SK-N-SH (cell line): Measurements from ENCODE around the gene MBTPS2. TPM values are rescaled to one million over a fixed set of nuclear protein-coding genes. Genes with fewer than 3 reads are reported as not detected.

Source experiments
- CTCF ChIA-PET: fragments of 300-600, 350-600 bp; formaldehyde crosslinking; extraction: SDS; loops from one replicate; lab custom pipeline; 2021; lab: Yijun Ruan, JAX
- POLR2A ChIA-PET: fragments of 350-600 bp; sonication (Branson Sonifier 250); formaldehyde crosslinking; extraction: SDS; loops from one replicate; lab custom pipeline; 2020; ENCODE audit warnings: antibody characterized with exemption, inconsistent platforms; lab: Yijun Ruan, JAX
- DNase-seq: peaks from one replicate; pipeline ENCODE4 v3.0.0; 2012
- H2AFZ ChIP-seq: fragments of 200-600 bp; sonication (generic); 2 replicates; pipeline ENCODE4 v1.8.1; 2016; ENCODE audit warnings: antibody characterized with exemption, mild to moderate bottlenecking, low read depth
- H3F3A ChIP-seq: fragments of 200-600 bp; sonication (generic); replicated peaks from 2 replicates; pipeline ENCODE3; 2016; ENCODE audit warnings: antibody characterized with exemption, mild to moderate bottlenecking; ENCODE audit not compliant: insufficient read depth
- H3K27ac ChIP-seq, 2 experiments: fragments of 200-500 bp in 1 of 2; fragments of 200-600 bp in 1 of 2; sonication (Bioruptor generic) in 1 of 2; sonication (generic), shearing (Covaris generic) in 1 of 2; 2 replicates each; pipeline versions ENCODE4 v1.5.1 to v1.6.1; 2014 to 2016; ENCODE audit warnings: low read depth in 2 of 2, inconsistent platforms in 1 of 2, low read length in 1 of 2, mild to moderate bottlenecking in 1 of 2, mixed read lengths in 1 of 2
- H3K27me3 ChIP-seq: fragments of 200-600 bp; sonication (generic), shearing (Covaris generic); 2 replicates; pipeline ENCODE4 v1.6.1; 2016; ENCODE audit warnings: mixed run types; ENCODE audit not compliant: insufficient read depth
- H3K36me3 ChIP-seq, 2 experiments: fragments of 200-500 bp in 1 of 2; fragments of 200-600 bp in 1 of 2; sonication (Bioruptor generic) in 1 of 2; sonication (generic) in 1 of 2; replicated peaks in 1 of 2; 2 replicates each; pipeline versions ENCODE3 to v1.5.1; 2014 to 2016; ENCODE audit warnings: low read length in 1 of 2, mild to moderate bottlenecking in 1 of 2; ENCODE audit not compliant: insufficient read depth in 2 of 2, control insufficient read depth in 1 of 2
- H3K4me1 ChIP-seq, 2 experiments: fragments of 200-500 bp in 1 of 2; fragments of 200-600 bp in 1 of 2; sonication (Bioruptor generic) in 1 of 2; sonication (generic), shearing (Covaris generic) in 1 of 2; 2 replicates each; pipeline versions ENCODE4 v1.5.1 to v1.6.1; 2014 to 2016; ENCODE audit warnings: low read depth in 1 of 2, low read length in 1 of 2, mixed run types in 1 of 2; ENCODE audit not compliant: insufficient read depth in 2 of 2, control insufficient read depth in 1 of 2
- H3K4me2 ChIP-seq: fragments of 200-600 bp; sonication (generic), shearing (Covaris generic); 2 replicates; pipeline ENCODE4 v1.6.1; 2017; ENCODE audit warnings: mixed run types
- H3K4me3 ChIP-seq, 2 experiments: fragments of 200-500 bp in 1 of 2; fragments of 200-600 bp in 1 of 2; sonication (Bioruptor generic) in 1 of 2; sonication (generic), shearing (Covaris generic) in 1 of 2; 2 replicates each; pipeline versions ENCODE4 v1.5.1 to v1.8.1; 2014 to 2016; ENCODE audit warnings: low read depth in 2 of 2, inconsistent platforms in 1 of 2, low read length in 1 of 2, mild to moderate bottlenecking in 1 of 2, mixed read lengths in 1 of 2, moderate library complexity in 1 of 2
- H3K79me2 ChIP-seq: fragments of 200-600 bp; sonication (generic); 2 replicates; pipeline ENCODE4 v1.8.1; 2017; ENCODE audit warnings: mild to moderate bottlenecking; ENCODE audit not compliant: insufficient read depth
- H3K9ac ChIP-seq: fragments of 200-600 bp; sonication (generic); 2 replicates; pipeline ENCODE4 v1.6.1; 2017; ENCODE audit warnings: mixed run types
- H3K9me2 ChIP-seq: fragments of 200-600 bp; sonication (generic); 2 replicates; pipeline ENCODE4 v1.6.1; 2017; ENCODE audit warnings: mixed run types
- H3K9me3 ChIP-seq: fragments of 200-600 bp; sonication (generic); 2 replicates; pipeline ENCODE4 v1.6.1; 2017; ENCODE audit warnings: mixed run types, mild to moderate bottlenecking, moderate library complexity
- H4K20me1 ChIP-seq: fragments of 200-600 bp; sonication (generic); 2 replicates; pipeline ENCODE4 v1.6.1; 2017; ENCODE audit warnings: mild to moderate bottlenecking, mixed run types; ENCODE audit not compliant: insufficient read depth
- ELF1 ChIP-seq: IDR thresholded peaks from 2 replicates; pipeline ENCODE4 v1.4.0; 2012
- FOSL2 ChIP-seq: IDR thresholded peaks from 2 replicates; pipeline ENCODE4 v1.4.0; 2012; ENCODE audit warnings: low read depth, mild to moderate bottlenecking, moderate library complexity, borderline replicate concordance
- FOXJ3 ChIP-seq: sonication (generic); formaldehyde crosslinking; IDR thresholded peaks from 2 replicates; pipeline ENCODE4 v1.5.1; 2020; ENCODE audit warnings: mild to moderate bottlenecking, missing genetic modification reagents
- MAX ChIP-seq: IDR thresholded peaks from 2 replicates; pipeline ENCODE4 v1.4.0; 2012; ENCODE audit warnings: low read depth
- MEF2A ChIP-seq: IDR thresholded peaks from 2 replicates; pipeline ENCODE4 v1.4.0; 2012; ENCODE audit warnings: low read depth, borderline replicate concordance
- MXI1 ChIP-seq: IDR thresholded peaks from 2 replicates; pipeline ENCODE4 v1.6.1; 2012; ENCODE audit warnings: mild to moderate bottlenecking, low read depth, low read length, improper control_type of control experiment
- NFIC ChIP-seq: IDR thresholded peaks from 2 replicates; pipeline ENCODE4 v1.4.0; 2012; ENCODE audit warnings: borderline replicate concordance
- PBX3 ChIP-seq: IDR thresholded peaks from 2 replicates; pipeline ENCODE4; 2012
- RCOR1 ChIP-seq: fragments of 150-350 bp; IDR thresholded peaks from 2 replicates; pipeline ENCODE4 v1.6.1; 2017; ENCODE audit warnings: antibody characterized with exemption, low read length
- REST ChIP-seq: IDR thresholded peaks from 2 replicates; pipeline ENCODE4 v1.6.1; 2012; ENCODE audit warnings: mild to moderate bottlenecking, low read depth, low read length, moderate library complexity
- TAF1 ChIP-seq: IDR thresholded peaks from 2 replicates; pipeline ENCODE4 v1.6.1; 2012; ENCODE audit warnings: low read depth, mild to moderate bottlenecking, low read length, moderate library complexity, borderline replicate concordance
- YY1 ChIP-seq: IDR thresholded peaks from 2 replicates; pipeline ENCODE4 v1.4.0; 2012; ENCODE audit warnings: low read depth, mild to moderate bottlenecking
- ZBTB33 ChIP-seq: IDR thresholded peaks from 2 replicates; pipeline ENCODE4 v1.4.0; 2012; ENCODE audit warnings: low read depth, borderline replicate concordance
- WGBS: methylation state at CpG from one replicate; pipeline ENCODE4 v1.1.6; 2017; ENCODE audit warnings: low lambda C conversion rate; 5-methylcytosine and 5-hydroxymethylcytosine counted together
- polyA plus RNA-seq, 3 experiments: library from polyadenylated mRNA; depleted of rRNA; stranded (reverse); fragments of >200 nt; gene quantifications; 2 replicates each; pipeline ENCODE4 v1.2.3, GENCODE V29; 2012

MBTPS2 gene
- polyA plus RNA-seq, 1 of the 3 experiments (the other 2 are of a cell fraction), result 21.6 TPM

GRCh38 chrX:21926527-21927278 is 87.3 kb downstream of the MBTPS2 start (continued):
- TF ChIP-seq ELF1 (no peak), REST (no peak), FOXJ3 (no peak), PBX3 (peak; percentile 75), FOSL2 (peak; percentile 91), RCOR1 (no peak)
- TF ChIP-seq, all 33 proteins: peak for 11

GRCh38 chrX:21929209-21929608 is 89.8 kb downstream of the MBTPS2 start:
- TF ChIP-seq NFIC (no peak), YY1 (no peak), ZBTB33 (no peak), TAF1 (no peak), ELF1 (no peak), MXI1 (no peak), MAX (no peak), MEF2A (no peak), PBX3 (no peak)
- CTCF ChIA-PET, result no interaction called here

More at GRCh38 chrX:21929209-21929608, 89.8 kb downstream of the MBTPS2 start:
- H3K9me2 ChIP-seq, result no peaks in the 10 kb centered on the region
- H3K9ac ChIP-seq, result no peak overlapping the region
- 87% methylated on average over 4 of the region's 4 CpGs for WGBS
- H3K4me3 ChIP-seq, result no peak overlapping the region
- H3K4me2 ChIP-seq, result no peak overlapping the region
- no peaks in the 10 kb centered on the region for H3K36me3 ChIP-seq
- no peaks in the 10 kb centered on the region for H3K9me3 ChIP-seq
- H3K79me2 ChIP-seq, result no peaks in the 10 kb centered on the region
- no peaks in the 10 kb centered on the region for H3K27me3 ChIP-seq
- no peak overlapping the region for H2AFZ ChIP-seq
- peaks cover 48% of the 10 kb centered on the region for H3F3A ChIP-seq
- no peak for DNase-seq
- peaks cover 0 to 21% of the 10 kb centered on the region in 2 experiments; a peak in 2 of 4 replicates for H3K4me1 ChIP-seq
- no peak overlapping the region for H3K27ac ChIP-seq
- no peaks in the 10 kb centered on the region for H4K20me1 ChIP-seq
- POLR2A ChIA-PET, result no interaction called here
